ENCODE results near the gene GRP.

GRCh38 chr18:59270689-59271257 lies 50.8 kb downstream of the GRP start:
- no peak for TF ChIP-seq POLR2AphosphoS5 (IDR thresholded peaks at IDR 0.05; ENCODE audit: insufficient read depth, low read depth, low read length)
- TF ChIP-seq CTCF (IDR thresholded peaks at IDR 0.05; ENCODE audit: extremely low read depth in 1 of 2, insufficient read depth in 1 of 2, low read depth in 1 of 2, low read length in 2 of 2) = no peak
- no peak for TF ChIP-seq EZH2 (IDR thresholded peaks at IDR 0.05; ENCODE audit: borderline replicate concordance, low read depth, low read length, severe bottlenecking)
